Mesendoderm (in vitro differentiated cells): ENCODE measurements around the gene TSSK2.

Experiments used
- DNase-seq: peaks from one replicate; pipeline ENCODE4 v3.0.0; 2013
- H2AK5ac ChIP-seq: 2 replicates; pipeline ENCODE4 v1.6.1; 2013; ENCODE audit warnings: low read length, inconsistent platforms
- H2BK120ac ChIP-seq: 2 replicates; pipeline ENCODE4 v1.6.1; 2013; ENCODE audit warnings: low read depth, mild to moderate bottlenecking, low read length, moderate library complexity, mixed read lengths
- H2BK15ac ChIP-seq: replicated peaks from 2 replicates; pipeline ENCODE4 v1.6.1; 2013; ENCODE audit warnings: low read depth, mild to moderate bottlenecking, moderate library complexity
- H2BK5ac ChIP-seq: 2 replicates; pipeline ENCODE4 v1.6.1; 2013; ENCODE audit warnings: low read length, inconsistent platforms
- H3K18ac ChIP-seq: 2 replicates; pipeline ENCODE4 v1.6.1; 2013; ENCODE audit warnings: mild to moderate bottlenecking, low read length, mixed read lengths
- H3K23ac ChIP-seq: one replicate; pipeline ENCODE4 v1.6.1; 2013; ENCODE audit warnings: low read length
- H3K27ac ChIP-seq: 2 replicates; pipeline ENCODE4 v1.5.1; 2013; ENCODE audit warnings: low read depth, mild to moderate bottlenecking, inconsistent platforms, low read length, moderate library complexity
- H3K27me3 ChIP-seq: 2 replicates; pipeline ENCODE4 v1.6.1; 2013; ENCODE audit warnings: low read length, control low read depth, mild to moderate bottlenecking, inconsistent platforms; ENCODE audit not compliant: insufficient read depth, poor library complexity
- H3K36me3 ChIP-seq: 2 replicates; pipeline ENCODE4 v1.6.1; 2013; ENCODE audit warnings: low read length, inconsistent platforms; ENCODE audit not compliant: control insufficient read depth, insufficient read depth
- H3K4ac ChIP-seq: one replicate; pipeline ENCODE4 v1.6.1; 2013; ENCODE audit warnings: low read depth, mild to moderate bottlenecking, low read length, moderate library complexity
- H3K4me1 ChIP-seq: 2 replicates; pipeline ENCODE4 v1.6.1; 2013; ENCODE audit warnings: low read depth, low read length, inconsistent platforms; ENCODE audit not compliant: control insufficient read depth
- H3K4me2 ChIP-seq: 2 replicates; pipeline ENCODE4 v1.6.1; 2013; ENCODE audit warnings: low read length
- H3K4me3 ChIP-seq: 2 replicates; pipeline ENCODE4 v1.5.1; 2013; ENCODE audit warnings: mild to moderate bottlenecking, low read length
- H3K56ac ChIP-seq: one replicate; pipeline ENCODE4 v1.6.1; 2013; ENCODE audit warnings: low read length
- H3K79me1 ChIP-seq: 2 replicates; pipeline ENCODE4 v1.6.1; 2013; ENCODE audit warnings: low read length, inconsistent platforms
- H3K79me2 ChIP-seq: 2 replicates; pipeline ENCODE4 v1.6.1; 2013; ENCODE audit warnings: mild to moderate bottlenecking, low read length; ENCODE audit not compliant: control insufficient read depth, insufficient read depth
- H3K9ac ChIP-seq: 2 replicates; pipeline ENCODE4 v1.6.1; 2013; ENCODE audit warnings: low read length, inconsistent platforms
- H4K5ac ChIP-seq: one replicate; pipeline ENCODE4 v1.6.1; 2013; ENCODE audit warnings: low read length
- H4K8ac ChIP-seq: one replicate; pipeline ENCODE4 v1.6.1; 2013; ENCODE audit warnings: low read depth, mild to moderate bottlenecking, control low read depth, low read length, moderate library complexity
- WGBS: extraction: QIAGEN DNeasy Blood & Tissue Kit; methylation state at CpG from one replicate; pipeline ENCODE4 v1.1.7; 2013; ENCODE audit warnings: low lambda C conversion rate, missing lambda C conversion rate; ENCODE audit not compliant: insufficient coverage; ENCODE audit errors: extremely low coverage; 5-methylcytosine and 5-hydroxymethylcytosine counted together

The TSSK2 gene

DNA sequence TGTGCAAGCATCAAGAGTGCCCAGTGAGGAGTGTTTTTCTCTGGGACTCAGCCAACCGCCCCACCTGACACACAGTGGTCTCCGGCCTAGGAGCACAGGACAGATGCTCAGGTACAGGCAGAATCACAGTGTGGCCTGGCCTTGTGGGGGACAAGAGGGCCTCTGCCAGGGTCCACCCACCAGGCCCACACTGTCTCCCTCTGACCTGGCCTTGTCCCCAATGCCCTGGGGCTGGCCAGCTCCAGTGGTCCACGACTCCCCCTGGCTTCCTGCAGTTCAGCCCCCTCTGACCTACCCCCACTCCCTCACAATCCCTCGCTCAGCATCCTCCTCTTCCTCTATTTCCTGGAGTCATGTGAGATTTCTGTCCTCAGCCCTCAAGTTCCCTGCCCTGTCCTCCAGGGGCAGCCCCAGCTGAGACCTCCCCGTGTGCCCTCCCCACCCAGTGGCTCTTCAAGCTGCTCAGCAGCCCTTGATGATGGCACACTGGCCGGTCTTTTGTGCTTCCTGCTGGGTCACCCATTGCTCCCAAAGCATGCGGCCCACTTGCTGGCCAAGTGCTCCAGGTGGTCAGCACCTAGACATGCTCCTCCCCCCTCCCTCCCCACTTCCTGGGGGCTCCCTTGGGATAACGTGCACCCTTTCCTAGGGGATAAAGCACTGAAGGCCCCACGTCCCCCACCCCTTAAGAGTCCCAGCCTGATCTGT lies 1.7 kb downstream of the TSSK2 start:
- no peaks in the 10 kb centered on the region for H3K27me3 ChIP-seq
- no peak overlapping the region for H3K4me3 ChIP-seq
- no CpG with 5 or more reads among the region's 9 CpGs for WGBS
- no peak overlapping the region for H4K8ac ChIP-seq
- H2AK5ac ChIP-seq = no peak overlapping the region
- H2BK15ac ChIP-seq = no peak overlapping the region
- no peak overlapping the region for H3K27ac ChIP-seq
- peaks cover 4% of the 10 kb centered on the region for H3K36me3 ChIP-seq
- H3K56ac ChIP-seq = no peak overlapping the region
- no peaks in the 10 kb centered on the region for H3K79me2 ChIP-seq
- H3K4ac ChIP-seq = no peak overlapping the region
- no peak for DNase-seq
- H2BK5ac ChIP-seq = no peak overlapping the region
- no peak overlapping the region for H2BK120ac ChIP-seq
- no peak overlapping the region for H3K23ac ChIP-seq
- no peak overlapping the region for H3K9ac ChIP-seq
- H3K18ac ChIP-seq = no peak overlapping the region
- no peaks in the 10 kb centered on the region for H3K79me1 ChIP-seq
- H3K4me1 ChIP-seq = no peaks in the 10 kb centered on the region
- H3K4me2 ChIP-seq = no peak overlapping the region
- no peak overlapping the region for H4K5ac ChIP-seq

DNA sequence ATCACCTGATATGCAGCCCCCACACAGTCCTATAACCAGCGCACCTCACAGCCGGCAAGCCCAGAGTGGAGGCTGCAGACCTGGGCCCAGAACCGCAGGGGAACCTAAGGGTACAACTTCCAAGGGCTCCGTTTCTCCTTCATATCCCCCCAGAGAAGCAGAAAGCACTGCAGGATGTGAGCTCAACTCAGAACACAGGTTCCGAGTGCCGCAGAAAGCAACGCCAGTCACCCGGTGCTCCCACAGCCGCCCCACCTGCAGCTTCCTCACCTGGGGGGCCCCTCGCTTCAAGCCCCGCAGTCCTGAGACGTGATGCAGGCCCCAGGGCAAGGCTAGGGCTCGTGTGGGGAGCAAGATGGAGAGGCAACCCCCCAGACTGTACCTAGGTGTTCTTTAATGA lies 2.5 kb downstream of the TSSK2 start:
- no peak overlapping the region for H2BK120ac ChIP-seq
- no peak overlapping the region for H3K23ac ChIP-seq
- WGBS = no CpG with 5 or more reads among the region's 13 CpGs
- H3K27me3 ChIP-seq = no peaks in the 10 kb centered on the region
- H2BK5ac ChIP-seq = no peak overlapping the region
- no peak for DNase-seq
- no peak overlapping the region for H3K18ac ChIP-seq
- no peaks in the 10 kb centered on the region for H3K79me2 ChIP-seq
- H2BK15ac ChIP-seq = no peak overlapping the region
- no peak overlapping the region for H2AK5ac ChIP-seq
- no peak overlapping the region for H3K4me2 ChIP-seq
- no peaks in the 10 kb centered on the region for H3K4me1 ChIP-seq
- H4K8ac ChIP-seq = no peak overlapping the region
- no peak overlapping the region for H3K4me3 ChIP-seq
- no peak overlapping the region for H3K4ac ChIP-seq
- no peak overlapping the region for H3K56ac ChIP-seq
- H3K79me1 ChIP-seq = no peaks in the 10 kb centered on the region
- H3K9ac ChIP-seq = no peak overlapping the region
- H4K5ac ChIP-seq = no peak overlapping the region
- peaks cover 4% of the 10 kb centered on the region for H3K36me3 ChIP-seq
- no peak overlapping the region for H3K27ac ChIP-seq

DNA sequence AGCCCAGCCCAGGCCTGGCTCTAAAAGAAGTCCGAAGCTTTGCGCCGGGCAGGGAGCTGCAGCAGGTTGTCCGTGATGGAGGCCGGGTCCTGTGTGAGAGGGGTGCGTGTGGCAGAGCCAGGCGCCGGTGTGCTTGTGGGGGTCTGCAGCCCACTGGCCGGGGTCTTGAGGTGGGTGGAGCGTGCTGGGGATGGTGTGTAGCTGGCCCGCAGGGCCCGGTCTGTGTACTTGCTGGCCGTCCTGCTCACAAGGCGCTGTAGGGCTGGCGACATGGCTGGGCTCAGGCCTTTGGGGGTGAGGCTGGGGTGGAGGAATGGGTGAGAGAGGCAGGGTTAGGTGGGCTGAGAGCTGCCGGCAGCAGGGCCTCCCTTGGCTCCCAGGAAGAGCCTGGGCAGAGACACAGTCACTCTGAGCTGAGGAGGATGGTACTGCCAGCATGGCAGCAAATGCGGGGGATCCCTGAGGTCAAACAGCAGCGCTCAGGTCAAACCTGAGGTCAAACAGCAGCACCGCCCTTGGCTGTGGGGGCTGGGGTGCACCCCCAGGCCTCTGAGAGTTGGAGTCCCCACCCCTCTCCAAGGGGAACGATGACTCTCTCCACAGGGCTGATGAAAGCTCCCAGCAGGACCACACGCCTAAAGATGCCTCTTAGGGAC lies 3.2 kb downstream of the TSSK2 start:
- Histone ChIP-seq H3K18ac (no peak overlapping the region), H2BK120ac (no peak overlapping the region), H2BK5ac (no peak overlapping the region), H3K36me3 (peaks cover 5% of the 10 kb centered on the region), H3K27ac (no peak overlapping the region), H3K4me2 (no peak overlapping the region), H3K27me3 (no peaks in the 10 kb centered on the region), H3K4me1 (no peaks in the 10 kb centered on the region), H3K23ac (no peak overlapping the region), H3K4me3 (no peak overlapping the region), H3K79me1 (no peaks in the 10 kb centered on the region), H3K79me2 (no peaks in the 10 kb centered on the region), H2AK5ac (no peak overlapping the region), H4K8ac (no peak overlapping the region), H2BK15ac (no peak overlapping the region), H4K5ac (no peak overlapping the region), H3K9ac (no peak overlapping the region), H3K4ac (no peak overlapping the region), H3K56ac (no peak overlapping the region)
- WGBS = no CpG with 5 or more reads among the region's 21 CpGs
- DNase-seq = no peak

DNA sequence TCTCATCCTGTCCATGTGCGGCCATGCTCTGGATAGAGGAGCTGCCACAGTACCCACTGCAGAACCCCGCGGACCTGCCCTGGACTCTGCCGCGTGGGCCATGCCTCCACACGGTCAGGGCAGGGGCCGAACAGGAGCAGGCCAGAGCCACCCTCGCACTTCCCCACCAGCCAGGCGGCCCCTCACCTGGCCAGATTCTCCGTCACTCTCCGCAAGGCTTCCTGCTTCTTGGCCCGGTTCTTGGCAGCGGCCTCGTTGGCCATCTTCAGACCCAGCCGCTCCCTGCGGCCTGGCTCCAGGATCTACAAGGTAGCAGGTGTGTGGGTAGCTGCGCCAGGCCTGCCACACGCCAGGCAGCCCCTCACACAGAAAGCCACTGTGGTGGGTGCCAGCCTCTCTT lies 3.8 kb downstream of the TSSK2 start:
- Histone ChIP-seq H3K23ac (no peak overlapping the region), H3K18ac (no peak overlapping the region), H2AK5ac (no peak overlapping the region), H3K4ac (no peak overlapping the region), H3K56ac (no peak overlapping the region), H3K27ac (no peak overlapping the region), H3K9ac (no peak overlapping the region), H4K8ac (no peak overlapping the region), H2BK120ac (no peak overlapping the region), H3K79me1 (no peaks in the 10 kb centered on the region), H3K36me3 (peaks cover 5% of the 10 kb centered on the region), H3K4me3 (no peak overlapping the region), H2BK5ac (no peak overlapping the region), H4K5ac (no peak overlapping the region), H2BK15ac (no peak overlapping the region), H3K4me2 (no peak overlapping the region), H3K4me1 (no peaks in the 10 kb centered on the region), H3K27me3 (no peaks in the 10 kb centered on the region), H3K79me2 (no peaks in the 10 kb centered on the region)
- no CpG with 5 or more reads among the region's 18 CpGs for WGBS
- no peak for DNase-seq

DNA sequence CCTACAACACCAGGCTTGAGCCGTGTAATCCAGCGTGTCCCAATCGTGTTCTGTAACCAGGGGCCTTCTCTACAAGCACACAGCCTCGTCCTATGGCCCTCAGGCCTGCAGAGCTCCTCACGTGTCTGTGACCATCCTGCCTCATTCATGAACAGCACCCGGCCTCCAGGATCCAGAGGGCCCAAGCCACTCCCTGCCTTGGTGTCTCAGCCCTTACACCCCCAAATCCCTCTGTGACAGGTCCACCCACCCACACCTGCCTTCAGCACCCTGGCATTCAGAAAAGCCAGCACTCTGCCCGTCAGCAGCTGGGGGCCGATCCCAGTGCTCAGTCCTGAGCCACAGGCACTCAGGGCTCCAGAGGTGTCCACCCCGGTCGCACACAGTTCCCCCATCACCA lies 5.8 kb downstream of the TSSK2 start:
- no CpG with 5 or more reads among the region's 10 CpGs for whole genome bisulfite sequencing
- Histone ChIP-seq H3K4me1 (no peaks in the 10 kb centered on the region), H3K4me3 (no peak overlapping the region), H3K4me2 (no peak overlapping the region), H3K36me3 (peaks cover 5% of the 10 kb centered on the region), H3K27ac (no peak overlapping the region), H3K18ac (no peak overlapping the region), H2AK5ac (no peak overlapping the region), H3K27me3 (no peaks in the 10 kb centered on the region), H4K5ac (no peak overlapping the region), H2BK15ac (no peak overlapping the region), H3K23ac (no peak overlapping the region), H3K56ac (no peak overlapping the region), H3K9ac (no peak overlapping the region), H2BK120ac (no peak overlapping the region), H2BK5ac (no peak overlapping the region), H4K8ac (no peak overlapping the region), H3K4ac (no peak overlapping the region), H3K79me2 (no peaks in the 10 kb centered on the region), H3K79me1 (no peaks in the 10 kb centered on the region)
- DNase-seq = no peak
